CD1c-positive myeloid dendritic cell (primary cell): ENCODE data around the gene AP3S1.

ENCODE experiments used
- DNase-seq: peaks from one replicate; pipeline ENCODE4 v3.0.0-alpha.2; 2016; ENCODE audit errors: extremely low spot score

AP3S1 gene

DNA sequence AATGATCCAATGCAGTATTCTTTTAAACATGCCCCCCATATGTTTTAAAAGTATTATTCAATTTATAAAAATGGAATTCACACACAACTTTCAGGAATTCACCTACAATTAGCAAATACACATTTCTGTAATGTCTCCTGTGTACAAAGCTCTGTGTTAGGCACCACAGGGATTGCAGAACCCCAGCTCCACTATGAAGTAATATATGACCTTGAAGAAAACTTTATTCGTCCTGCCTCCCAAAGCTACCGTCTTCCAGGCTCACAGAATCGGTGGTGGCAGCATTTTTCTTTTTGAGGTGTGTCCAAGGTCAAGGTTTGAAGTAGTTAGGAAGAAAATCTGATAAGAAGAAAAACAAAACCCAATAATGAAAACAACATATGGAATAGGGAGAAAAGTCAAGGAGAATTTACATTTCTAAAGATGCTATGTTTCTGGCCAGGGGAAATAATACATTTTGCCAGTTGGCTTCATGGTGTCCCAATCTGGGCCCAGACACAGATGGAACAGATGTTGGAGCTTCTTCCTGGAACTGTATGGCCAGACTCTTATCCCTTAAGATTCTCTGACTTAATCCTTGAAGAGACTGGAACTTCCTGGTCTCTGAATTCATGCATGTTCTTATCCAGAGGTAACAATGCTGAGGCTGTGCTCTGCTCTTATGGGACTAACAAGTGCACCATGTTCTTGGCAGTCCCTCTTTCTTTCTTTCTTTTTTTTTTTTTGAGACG lies 98.5 kb downstream of the AP3S1 start:
- DNase-seq, result no peak

DNA sequence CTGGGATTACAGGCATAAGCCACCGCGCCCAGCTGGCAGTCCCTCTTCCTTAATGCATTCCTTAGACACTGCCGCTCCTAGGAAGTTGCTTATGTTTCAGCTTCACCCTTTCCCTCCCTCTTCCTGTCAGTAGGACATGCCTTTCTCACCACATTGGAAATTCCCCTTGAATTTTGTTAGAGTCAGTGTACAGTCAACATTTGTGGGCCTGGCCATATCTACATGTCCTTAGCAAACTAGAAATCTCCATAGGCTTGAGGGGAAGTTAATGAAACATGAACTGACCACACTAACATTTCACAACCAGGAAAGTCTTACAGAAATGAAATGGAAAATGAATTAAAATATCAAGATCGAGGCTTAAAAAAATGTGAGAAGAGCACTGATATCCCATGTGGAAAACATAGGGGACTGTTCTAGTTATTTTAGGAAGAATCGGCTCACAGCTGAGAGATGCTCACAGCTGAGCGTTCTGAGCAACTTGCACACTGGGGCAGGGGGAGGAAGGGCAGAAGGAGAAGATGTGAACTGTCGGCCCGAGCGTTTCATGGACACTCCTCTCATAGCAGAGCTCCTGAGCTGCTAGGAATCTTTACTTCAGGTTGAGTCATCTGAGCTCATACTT lies 99.4 kb downstream of the AP3S1 start:
- no peak for DNase-seq

DNA sequence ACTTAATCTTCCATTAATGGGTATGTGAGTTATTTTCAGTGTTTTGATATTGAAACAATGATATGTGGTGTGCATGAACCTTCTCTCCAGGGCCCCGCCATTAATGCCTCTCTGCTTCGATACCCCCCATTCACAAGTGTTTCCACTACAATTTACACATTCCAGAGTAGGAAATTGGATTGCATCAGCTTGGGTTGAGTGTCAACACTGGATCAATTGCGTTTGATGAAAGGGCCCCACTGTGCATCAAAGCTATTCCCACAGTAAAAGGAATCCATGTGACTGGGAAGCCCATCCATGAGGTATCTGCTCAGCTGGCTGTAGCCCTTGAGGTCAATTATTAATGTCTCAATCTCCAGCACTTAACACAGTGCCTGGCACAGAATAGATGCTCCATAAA lies 102.8 kb downstream of the AP3S1 start:
- no peak for DNase-seq

DNA sequence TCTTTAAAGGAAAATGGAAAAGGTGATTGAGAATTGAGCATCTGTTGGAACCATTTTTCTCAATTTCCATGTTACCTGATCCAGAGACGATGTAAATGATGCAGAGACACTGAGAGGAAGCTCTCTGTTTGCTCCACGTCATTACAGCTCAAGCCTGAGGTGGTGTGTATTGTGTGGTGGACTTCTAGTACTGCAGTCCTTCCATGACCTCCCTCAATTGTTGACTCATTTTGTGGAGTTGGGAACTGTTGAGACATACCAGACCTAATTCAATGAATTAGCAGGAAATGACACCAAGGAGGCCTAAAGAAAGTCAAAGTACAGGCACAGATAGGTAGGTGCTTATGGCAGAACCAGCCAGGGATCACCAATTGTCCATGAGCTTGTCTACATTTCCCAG lies 104.9 kb downstream of the AP3S1 start:
- DNase-seq, result no peak

DNA sequence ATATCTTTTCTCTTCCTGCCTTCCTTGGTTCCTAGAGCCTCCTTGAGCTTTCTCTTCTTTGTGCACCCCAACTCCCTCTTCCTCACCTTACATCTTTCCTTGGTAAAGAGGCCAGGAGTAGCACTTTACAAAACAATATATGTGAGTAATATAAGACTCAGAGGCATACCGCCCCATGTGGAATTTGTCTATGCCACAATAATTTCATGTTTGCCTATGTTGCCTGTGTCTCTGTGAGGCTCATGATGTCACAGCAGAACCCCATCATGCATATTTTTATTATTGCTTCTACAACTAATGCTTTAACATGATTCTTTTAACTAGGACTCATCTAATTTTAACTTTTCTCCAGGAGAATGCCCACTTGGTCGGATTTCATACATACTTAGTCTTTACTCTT lies 105.5 kb downstream of the AP3S1 start:
- DNase-seq, result no peak

DNA sequence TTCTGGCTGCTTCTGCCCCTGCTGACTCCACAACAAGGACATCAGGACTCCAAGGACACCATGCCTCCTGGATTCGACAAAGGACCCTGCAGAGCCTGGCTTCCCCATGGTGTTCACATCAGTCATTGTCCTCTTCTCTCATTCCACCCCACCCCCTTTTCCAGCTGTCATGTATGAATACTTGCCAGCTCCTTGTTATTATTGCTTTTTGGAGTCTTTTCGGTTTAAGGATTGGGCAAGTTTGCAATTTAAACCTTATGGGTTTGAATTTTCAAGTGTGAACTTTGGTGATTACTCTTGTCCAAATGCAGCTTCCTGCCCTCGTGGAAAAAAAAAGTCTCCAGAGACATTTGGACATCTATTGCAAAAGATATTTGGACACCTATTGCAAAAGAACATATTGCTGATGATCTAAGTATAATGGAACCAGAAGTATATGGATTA lies 106.4 kb downstream of the AP3S1 start:
- DNase-seq, result no peak

DNA sequence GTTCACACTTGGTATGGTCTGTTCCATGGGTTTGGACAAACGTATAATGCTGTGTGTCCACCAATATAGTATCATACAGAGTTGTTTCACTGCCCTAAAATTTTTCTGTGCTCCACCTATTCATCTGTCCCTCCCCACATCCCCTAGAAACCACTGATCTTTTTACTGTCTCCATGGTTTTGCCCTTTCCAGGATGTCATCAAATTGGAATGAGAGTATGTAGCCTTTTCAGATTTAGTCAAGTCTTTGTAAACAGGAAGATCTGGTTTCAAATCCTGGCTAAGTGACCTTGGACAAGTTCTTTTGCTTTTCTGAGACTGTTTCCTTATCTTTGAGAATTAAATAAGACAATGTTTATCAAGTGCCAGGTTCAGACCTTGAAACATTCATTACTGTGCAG lies 107.4 kb downstream of the AP3S1 start:
- DNase-seq, result no peak

DNA sequence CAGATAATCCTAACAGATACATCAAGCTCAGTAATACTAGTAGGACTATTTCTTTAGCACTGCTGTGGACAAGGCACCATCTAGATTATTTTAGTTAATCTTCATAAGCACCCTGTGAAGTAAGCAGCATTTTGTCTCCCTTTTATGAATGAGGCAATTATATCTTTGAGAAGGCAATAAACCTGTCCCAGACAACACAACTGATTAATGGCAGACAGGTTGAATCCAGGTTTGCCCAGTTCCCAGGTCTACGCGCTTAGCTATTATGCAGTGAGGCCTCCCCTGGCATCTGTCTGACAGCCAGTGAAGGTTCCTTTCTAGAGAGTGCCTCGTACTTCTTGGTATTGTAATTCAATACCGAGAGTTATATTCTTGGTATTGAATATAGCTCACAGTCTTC lies 110.9 kb downstream of the AP3S1 start:
- no peak for DNase-seq

DNA sequence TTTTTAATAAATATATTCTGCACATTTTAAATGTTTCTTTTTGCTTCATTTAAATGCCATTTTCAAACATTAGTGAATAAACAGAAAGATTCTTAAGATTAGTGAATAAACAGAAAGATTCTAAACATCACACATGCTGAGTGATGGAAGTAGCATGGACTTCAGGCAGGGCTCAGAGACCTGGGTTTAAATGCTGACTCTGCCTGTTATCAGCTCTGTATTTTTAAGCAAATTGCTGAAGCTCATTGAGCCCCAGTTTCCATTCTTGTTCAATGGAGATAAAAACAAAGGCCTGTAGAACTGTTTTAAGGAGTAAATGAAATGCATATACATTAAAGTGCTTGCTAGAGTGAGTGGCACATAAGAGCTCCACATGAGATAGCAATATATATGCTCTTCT lies 112.4 kb downstream of the AP3S1 start:
- no peak for DNase-seq

DNA sequence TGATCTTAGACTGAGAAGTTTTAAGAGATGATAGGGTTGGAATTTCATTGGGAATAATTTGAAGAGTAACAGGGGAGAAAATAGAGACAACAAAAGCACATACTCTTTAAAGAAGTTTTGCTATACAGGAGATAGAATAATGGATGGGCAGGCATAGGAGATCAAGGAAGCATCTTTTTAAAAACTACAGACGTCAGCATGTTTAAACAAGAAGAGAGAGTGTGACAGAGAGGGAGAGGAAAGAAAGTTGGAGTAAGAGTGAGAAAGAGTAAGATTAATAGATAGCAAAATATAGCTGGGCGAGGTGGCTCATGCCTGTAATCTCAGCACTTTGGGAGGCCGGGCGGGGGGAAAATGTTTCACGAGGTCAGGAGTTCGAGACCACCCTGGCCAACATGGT lies 115.2 kb downstream of the AP3S1 start:
- no peak for DNase-seq

DNA sequence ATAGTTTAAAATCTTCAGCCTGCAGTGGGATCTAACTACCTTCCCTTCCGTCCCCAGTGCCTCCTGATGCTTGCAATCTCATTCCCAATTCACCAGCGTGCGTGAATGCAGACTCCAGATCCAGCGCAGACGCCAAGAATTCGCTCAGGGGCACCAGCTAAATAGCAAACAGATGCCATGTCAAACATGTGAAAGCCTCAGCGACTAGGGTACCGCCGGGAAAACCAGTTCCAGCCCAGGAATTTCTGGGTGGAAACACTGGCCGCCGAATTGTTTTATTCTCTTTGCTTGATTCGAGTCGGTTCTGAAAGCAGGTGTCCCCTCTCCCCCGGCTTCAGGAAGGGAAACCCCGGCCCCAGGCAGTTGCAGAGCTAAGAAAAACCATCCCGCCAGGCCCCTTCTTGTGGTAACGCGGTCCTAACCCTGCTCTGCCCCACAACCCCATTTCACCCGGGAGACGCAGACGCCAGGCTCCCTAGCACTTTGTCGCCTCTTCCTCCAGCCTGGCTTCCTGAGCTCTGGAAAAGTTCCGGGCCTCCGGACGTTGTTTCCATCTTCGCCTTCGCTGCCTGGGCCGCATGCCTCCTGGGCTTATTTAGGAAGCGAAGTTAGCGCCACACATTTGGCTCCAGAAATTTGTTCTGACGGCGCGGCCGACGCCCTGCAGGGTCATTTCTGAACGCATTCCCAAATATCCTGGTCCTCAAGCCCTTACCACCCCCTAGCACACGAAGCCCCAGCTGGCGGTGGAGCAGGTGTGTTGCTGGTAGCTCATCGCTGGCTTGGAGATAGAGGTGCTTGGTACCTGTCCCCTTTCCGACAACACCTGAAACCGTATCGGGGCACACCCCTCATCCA lies 119.9 kb downstream of the AP3S1 start:
- DNase-seq, result no peak

DNA sequence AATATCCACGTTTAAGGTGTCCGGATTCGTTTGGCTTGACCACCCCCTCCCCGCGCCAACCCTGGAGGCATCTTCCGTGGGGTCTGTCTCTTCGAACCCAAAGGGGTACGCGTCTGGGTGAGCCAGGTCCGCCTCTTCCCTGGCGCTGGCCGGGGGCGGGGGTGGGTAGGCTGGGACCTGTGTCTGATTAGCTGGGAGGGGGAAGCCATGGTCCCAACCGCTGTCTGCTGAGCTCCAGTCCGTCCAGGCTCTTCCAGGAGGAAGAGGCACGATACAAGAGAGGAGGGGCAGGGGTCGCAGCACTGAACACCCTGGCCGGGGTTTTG lies 120.5 kb downstream of the AP3S1 start, which contains the start of gene LVRN:
Gene LVRN (plus strand): TSS at position 237 of the 326 bp plus-strand sequence. CDS start 143 bp downstream, outside the sequence.
- DNase-seq, result no peak

DNA sequence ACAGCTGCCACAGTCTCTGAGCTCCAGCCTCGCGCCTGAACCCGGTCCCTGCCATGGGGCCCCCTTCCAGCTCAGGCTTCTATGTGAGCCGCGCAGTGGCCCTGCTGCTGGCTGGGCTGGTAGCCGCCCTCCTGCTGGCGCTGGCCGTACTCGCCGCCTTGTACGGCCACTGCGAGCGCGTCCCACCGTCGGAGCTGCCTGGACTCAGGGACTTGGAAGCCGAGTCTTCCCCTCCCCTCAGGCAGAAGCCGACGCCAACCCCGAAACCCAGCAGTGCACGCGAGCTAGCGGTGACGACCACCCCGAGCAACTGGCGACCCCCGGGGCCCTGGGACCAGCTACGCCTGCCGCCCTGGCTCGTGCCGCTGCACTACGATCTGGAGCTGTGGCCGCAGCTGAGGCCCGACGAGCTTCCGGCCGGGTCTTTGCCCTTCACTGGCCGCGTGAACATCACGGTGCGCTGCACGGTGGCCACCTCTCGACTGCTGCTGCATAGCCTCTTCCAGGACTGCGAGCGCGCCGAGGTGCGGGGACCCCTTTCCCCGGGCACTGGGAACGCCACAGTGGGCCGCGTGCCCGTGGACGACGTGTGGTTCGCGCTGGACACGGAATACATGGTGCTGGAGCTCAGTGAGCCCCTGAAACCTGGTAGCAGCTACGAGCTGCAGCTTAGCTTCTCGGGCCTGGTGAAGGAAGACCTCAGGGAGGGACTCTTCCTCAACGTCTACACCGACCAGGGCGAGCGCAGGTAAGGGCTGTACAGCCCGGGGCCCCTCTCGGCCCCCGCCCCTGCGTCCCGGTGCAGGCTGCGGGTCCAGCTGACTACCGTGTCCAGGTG lies 121.0 kb downstream of the AP3S1 start:
- no peak for DNase-seq

DNA sequence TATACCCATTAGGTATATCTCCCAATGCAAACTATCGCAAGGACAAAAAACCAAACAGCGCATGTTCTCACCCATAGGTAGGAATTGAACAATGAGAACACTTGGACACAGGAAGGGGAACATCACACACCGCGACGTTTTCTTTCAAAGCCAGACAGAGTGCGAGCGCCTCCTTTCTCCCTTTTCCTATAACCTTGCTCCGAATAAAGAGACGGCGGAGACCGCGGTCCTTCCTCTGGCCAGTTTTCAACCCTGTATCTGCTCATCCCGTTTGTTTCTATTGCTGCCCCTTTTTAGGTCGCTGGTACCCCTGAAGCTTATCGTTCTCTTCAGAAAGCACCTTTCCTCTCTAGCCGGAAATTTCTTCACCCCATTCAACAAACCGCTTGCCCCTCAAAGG lies 121.8 kb downstream of the AP3S1 start:
- DNase-seq, result no peak
